Nucleus accumbens (tissue), 56 donors: ENCODE data around the gene CHD5.
"Not testable (repeated sequence)": the region's sequence is repeated elsewhere in the genome, so short reads cannot be mapped to it uniquely, and the experiment has no call there.

Experiments used
- DNase-seq, 56 donors: peaks; one replicate each; lab custom pipeline; 2025; lab: John Stamatoyannopoulos, UW

CHD5 gene

DNA sequence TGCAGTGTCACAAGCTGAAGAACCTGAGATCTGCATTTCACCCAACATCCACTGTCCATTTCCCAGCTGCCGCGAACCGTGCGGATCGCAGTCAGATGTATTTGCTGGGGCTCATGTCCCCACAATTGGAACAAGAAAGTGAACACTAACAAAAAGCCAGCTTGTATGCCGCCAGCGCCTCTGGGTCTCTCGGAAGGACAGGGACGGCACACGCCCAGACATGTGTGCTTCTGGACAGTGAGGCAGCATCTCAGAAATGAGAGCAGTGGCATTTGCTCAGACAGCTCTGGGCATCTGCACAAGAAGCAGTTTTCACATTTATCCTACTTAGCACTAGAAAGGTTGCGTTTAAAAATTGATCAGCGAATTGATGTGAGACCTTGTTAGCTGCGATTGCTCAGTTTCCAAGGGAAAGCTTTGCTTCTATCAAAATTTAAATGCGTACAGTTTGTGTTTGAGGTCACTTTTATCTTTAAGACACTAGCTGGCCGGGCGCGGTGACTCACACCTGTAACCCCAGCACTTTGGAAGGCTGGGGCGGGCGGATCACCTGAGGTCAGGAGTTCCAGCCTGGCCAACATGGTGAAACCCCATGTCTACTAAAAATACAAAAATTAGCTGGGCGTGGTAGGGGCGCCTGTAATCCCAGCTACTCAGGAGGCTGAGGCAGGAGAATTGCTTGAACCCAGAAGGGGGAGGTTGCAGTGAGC, 105.8 kb downstream of the CHD5 start:
- no peak for DNase-seq

- no peak for DNase-seq
Observed at GRCh38 chr1:6073480-6074053, 106.6 kb downstream of the CHD5 start.

GRCh38 chr1:6072774-6073479, 107.2 kb downstream of the CHD5 start:
- no peak for DNase-seq

GRCh38 chr1:6071219-6071618, 108.9 kb downstream of the CHD5 start:
- DNase-seq: no peak

GRCh38 chr1:6070450-6070974, 109.6 kb downstream of the CHD5 start:
- no peak for DNase-seq

DNA sequence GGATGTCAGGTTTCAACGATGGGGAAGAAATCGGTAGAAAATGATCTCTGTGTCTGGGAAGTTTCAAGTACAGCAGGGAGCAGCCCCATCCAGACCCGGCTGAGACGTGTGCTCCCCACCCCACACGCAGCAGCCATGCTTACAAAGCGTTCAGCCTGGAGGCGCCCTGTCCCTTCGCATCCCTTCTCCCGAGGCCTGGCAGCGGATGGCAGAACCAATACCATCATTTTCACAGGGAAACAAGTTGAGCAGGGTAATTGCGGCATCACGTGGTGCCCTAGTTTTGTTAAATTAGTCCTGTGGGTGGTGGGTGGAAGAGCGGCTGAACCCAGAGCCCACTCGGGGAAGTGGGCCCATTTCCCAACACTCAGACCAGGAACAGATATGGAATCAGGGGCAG, 110.5 kb downstream of the CHD5 start:
- peak in 2 of 56 donors; percentile 13 to 18 for DNase-seq

- no peak for DNase-seq
Observed at GRCh38 chr1:6068932-6069331, 111.2 kb downstream of the CHD5 start.

- DNase-seq: no peak
Observed at GRCh38 chr1:6068073-6068472, 112.0 kb downstream of the CHD5 start.

DNA sequence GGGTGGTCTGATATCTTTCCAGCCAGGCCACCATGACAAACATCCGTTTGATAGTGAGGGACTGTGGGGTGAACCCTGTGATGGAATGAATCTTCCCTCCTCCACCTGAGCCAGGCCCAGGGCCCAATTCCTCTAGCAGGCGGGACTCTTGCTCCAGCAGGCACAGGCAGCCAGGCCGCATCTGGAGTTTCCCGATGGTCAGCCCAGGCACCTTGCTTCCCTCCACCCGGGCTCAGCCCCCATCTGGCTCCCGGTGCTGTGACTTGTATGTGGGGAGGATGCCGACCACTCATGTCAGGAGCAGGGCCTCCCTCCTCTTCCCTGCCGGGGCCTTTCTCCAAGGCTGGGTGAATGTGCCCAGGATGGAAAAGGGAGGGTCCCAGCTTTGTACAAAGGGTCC, 113.4 kb downstream of the CHD5 start:
- no peak for DNase-seq

- peak in 4 of 56 donors; percentile 14 to 26 (median 20) for DNase-seq
Observed at GRCh38 chr1:6065093-6065858, 114.8 kb downstream of the CHD5 start.

DNA sequence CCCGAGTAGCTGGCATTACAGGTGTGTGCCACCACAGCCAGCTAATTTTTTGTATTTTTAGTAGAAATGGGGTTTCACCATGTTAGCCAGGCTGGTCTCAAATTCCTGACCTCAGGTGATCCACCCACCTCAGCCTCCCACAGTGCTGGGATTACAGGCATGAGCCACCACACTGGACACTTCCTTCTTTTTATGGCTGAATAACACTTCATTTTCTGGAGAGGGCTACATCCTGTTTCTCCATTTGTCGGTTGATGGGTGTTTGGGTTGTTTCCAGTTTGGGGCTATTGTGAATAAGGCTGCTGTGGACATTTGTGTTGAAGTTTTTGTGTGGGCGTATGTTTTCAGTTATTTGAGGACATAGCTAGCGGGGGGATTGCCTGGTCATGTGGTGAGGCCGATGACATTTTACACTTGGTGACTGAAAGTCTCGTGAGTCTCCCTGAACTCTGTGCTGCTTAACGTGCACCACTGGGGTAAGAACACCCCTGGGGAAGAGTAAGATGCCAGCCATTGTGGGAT, 116.5 kb downstream of the CHD5 start:
- not testable (repeated sequence) for DNase-seq

DNA sequence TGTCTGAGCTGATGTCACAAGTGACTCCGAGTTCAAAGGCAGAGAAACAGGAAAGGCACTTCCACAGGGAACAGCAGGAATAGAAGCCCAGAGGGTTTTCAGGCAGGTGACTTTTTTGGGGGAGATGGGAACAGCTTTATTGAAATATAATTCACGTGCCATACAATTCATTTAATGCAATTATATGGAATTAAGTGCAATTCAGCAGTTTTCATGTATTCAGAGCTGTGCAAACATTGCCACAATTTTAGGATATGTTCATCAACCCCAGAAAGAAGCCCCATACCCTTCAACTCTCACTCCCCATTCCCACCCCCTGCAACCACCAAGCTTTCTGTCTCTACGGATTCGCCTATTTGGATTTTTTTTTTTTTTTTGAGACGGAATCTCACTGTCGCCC, 117.5 kb downstream of the CHD5 start:
- DNase-seq: no peak

DNA sequence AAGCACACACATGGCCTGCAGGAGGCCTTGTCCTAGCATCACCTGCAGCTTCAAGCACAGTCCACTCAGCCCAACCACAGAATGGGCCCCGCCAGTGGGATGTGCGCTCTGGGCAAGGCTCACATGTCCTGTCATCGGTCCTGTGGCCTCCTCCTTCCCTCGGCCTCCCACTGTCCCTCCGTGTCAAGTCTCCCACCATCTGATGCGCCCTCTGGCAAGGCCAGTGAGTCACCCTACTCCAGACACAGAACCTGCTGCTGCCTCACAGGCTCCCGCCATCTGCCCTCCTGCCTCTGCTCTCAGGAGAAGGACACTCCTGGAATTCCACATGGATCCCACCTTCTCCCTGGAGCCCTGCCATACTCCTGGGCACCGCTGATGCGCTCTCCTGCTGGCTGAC, 120.3 kb downstream of the CHD5 start:
- no peak for DNase-seq

DNA sequence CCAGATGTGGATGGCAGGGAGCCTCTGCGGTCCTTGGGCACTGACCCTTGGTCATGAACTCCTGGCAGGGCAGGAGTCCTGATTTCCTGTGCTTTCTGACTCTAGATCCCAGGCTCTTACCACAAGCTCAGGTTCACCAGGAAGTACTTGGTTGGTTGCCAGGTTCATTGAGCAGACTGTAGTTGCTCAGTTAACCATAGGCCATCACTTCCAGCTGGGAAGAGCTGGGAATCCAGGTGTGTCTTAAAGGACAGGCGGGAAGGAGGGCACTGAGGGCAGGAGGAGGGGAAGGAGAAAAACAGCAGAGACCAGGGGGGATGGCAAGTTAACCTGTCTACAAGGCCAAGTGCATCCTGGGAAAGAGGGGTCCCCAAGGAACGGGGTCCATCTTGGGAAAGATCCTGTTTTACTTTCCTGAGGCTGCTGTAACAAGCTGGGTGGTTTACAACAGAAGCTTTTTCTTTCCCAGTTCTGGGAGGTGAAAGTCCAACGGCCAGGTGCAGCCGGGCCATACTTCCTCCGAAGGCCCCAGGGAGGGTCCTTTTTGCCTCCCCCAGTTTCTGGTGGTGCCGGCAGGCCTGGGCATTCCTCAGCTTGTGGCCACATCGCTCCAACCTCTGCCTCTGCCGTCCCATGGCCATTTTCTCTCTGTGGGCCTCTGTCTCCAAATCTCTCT, 122.8 kb downstream of the CHD5 start:
- DNase-seq: no peak

DNA sequence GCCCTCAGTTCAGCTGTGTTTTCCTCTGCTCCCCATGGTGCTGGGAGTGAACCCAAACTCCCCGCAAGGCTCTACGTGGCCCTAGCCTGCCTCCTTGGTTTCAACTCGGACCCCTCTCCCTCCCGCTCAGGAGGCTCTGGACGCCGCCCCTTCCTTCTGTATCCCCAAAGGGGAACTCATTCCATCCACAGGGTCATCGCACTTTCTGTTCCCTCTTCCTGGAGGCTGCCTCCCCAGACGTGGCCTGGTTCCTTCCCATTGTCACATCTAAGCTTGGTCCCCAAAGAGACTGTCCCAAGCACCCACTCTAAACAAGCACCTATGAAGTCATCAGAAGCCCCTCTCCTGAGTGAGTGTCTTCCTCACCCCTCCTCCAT, 123.6 kb downstream of the CHD5 start:
- DNase-seq: peak in 2 of 56 donors; percentile 8 to 20

DNA sequence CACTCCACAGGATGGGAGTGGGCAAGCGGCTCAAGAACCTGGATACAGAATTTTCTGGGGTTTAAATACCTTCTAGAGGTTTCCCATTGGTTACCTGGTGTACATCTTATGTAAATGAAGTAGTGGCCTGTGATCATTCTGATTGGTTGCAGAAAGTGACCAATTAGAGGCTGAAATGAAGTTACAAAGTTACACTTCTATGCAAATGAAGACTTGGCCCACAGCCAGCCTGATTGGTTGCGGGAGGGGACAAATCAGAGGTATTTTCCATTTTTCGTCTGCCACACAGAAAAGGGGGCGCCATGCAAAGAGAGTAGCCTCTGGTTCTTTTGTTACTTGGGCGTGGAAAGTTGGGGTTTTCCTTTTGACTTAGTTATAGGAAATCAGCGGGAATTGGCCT, 125.5 kb downstream of the CHD5 start:
- DNase-seq: no peak

DNA sequence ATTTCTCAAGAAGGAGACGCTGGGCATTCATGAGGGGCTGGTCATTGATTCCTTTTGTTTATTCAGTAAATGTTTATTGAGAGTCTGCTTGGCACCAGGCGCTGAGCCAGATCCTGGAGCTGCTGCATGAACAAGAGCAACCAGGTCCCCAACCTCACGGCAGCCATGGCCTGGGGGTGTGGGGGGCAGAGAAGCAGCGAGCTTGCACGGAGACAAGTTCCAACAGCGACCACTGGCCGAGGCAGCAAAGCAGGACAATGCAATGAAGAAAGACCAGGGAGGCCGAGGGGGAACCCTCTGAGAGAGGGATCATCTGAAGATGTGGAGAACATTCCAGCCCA, 126.9 kb downstream of the CHD5 start:
- peak in 4 of 56 donors; percentile 11 to 34 (median 19) for DNase-seq

GRCh38 chr1:6052543-6053205, 127.4 kb downstream of the CHD5 start:
- DNase-seq: peak in 16 of 56 donors; percentile 4 to 61 (median 18)
